ENCODE data around the gene ZNF366. TPM values are rescaled to one million over a fixed set of nuclear protein-coding genes. Genes with fewer than 3 reads are reported as not detected.

The ZNF366 gene
- total RNA-seq, 1 experiment from 2014 or later = 0.17 TPM

DNA sequence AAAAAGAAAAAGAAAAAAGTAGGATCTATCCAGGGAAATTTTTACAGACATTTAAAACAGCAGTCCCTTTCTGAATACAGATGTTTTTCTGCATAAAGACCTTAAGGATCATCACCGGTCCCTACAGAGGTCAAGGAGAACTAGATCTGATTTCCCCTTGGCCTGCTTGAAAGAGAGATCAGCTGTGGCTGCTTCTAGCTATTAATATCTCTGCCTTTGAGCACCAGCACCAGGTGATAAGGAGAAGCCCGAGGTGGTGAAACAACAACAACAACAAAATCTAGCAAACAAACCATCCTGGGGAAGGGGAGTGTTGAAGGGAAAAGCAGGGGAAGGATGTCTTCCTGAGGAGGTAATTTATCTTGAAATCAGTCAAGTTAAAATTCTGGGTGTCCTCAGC is 42.1 kb downstream of the ZNF366 start:
- H3K4me1 ChIP-seq (replicated peaks; ENCODE audit: insufficient read depth) = peaks cover 51% of the 10 kb centered on the region
- ChIA-PET POLR2A (ENCODE audit: unreplicated experiment) (no interaction called here), CTCF (no interaction called here)
- H3K4me3 ChIP-seq = no peak overlapping the region
- no peaks in the 10 kb centered on the region for H3K79me2 ChIP-seq (ENCODE audit: low read depth)
- no peak for DNase-seq
- H3K9me2 ChIP-seq (ENCODE audit: insufficient read depth) = no peaks in the 10 kb centered on the region
- no peaks in the 10 kb centered on the region for H3K27me3 ChIP-seq (ENCODE audit: insufficient read depth, low read depth)
- no peak for TF ChIP-seq EZH2 (IDR thresholded peaks at IDR 0.05; ENCODE audit: low read depth)
- BruUV-seq (replicated peaks) = no TSS peak
- peaks cover 33% of the 10 kb centered on the region for H3F3A ChIP-seq (ENCODE audit: insufficient read depth, low read depth)
- H3K36me3 ChIP-seq (ENCODE audit: low read depth) = no peaks in the 10 kb centered on the region
- intact Hi-C loops (cut with micrococcal nuclease; ENCODE audit: unreplicated experiment) = no loop called here
- H4K20me1 ChIP-seq (ENCODE audit: insufficient read depth) = no peaks in the 10 kb centered on the region
- H3K9me3 ChIP-seq (ENCODE audit: insufficient read depth, low read depth) = no peaks in the 10 kb centered on the region
- 0 out of 2 replicates have a peak overlapping the region, but pooled peaks have one; percentile 12 for H2AFZ ChIP-seq
- H3K4me2 ChIP-seq = no peak overlapping the region
- H3K27ac ChIP-seq = 0 out of 2 replicates have a peak overlapping the region, but pooled peaks have one; percentile 99

DNA sequence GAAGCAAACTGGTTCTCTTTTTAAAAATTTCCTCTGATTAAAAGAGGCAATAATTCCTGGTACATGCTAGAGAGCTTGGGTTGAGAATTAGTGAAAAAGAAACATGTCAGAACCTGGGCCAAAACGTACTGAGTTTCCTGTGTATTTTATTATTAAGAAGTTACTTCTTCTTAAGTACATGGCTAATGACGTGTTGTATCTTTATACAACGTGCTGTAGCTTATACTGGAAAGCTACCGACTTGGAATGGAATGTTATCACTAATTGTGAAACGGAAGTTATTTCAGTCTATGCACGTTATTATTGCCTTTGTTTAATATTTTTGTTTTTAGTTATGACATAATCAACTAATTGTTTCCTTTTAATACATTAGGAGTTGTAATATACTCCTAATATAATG is 43.1 kb downstream of the ZNF366 start:
- peaks cover 32% of the 10 kb centered on the region for H3F3A ChIP-seq (ENCODE audit: insufficient read depth, low read depth)
- H3K27me3 ChIP-seq (ENCODE audit: insufficient read depth, low read depth) = no peaks in the 10 kb centered on the region
- ChIA-PET POLR2A (ENCODE audit: unreplicated experiment) (no interaction called here), CTCF (interaction anchor here (0.6 kb wide), 1 partner anchor 110 kb away, joined by 3 read pairs; no protein-coding TSS in a partner anchor)
- no peak overlapping the region for H3K4me3 ChIP-seq
- H2AFZ ChIP-seq = no peak overlapping the region
- no peaks in the 10 kb centered on the region for H3K9me3 ChIP-seq (ENCODE audit: insufficient read depth, low read depth)
- no TSS peak for BruUV-seq (replicated peaks)
- H3K36me3 ChIP-seq (ENCODE audit: low read depth) = no peaks in the 10 kb centered on the region
- H3K9me2 ChIP-seq (ENCODE audit: insufficient read depth) = no peaks in the 10 kb centered on the region
- intact Hi-C loops (cut with micrococcal nuclease; ENCODE audit: unreplicated experiment) = no loop called here
- H3K4me1 ChIP-seq (replicated peaks; ENCODE audit: insufficient read depth) = peaks cover 41% of the 10 kb centered on the region
- no peaks in the 10 kb centered on the region for H3K79me2 ChIP-seq (ENCODE audit: low read depth)
- DNase-seq = no peak
- no peak overlapping the region for H3K27ac ChIP-seq
- H3K4me2 ChIP-seq = no peak overlapping the region
- no peaks in the 10 kb centered on the region for H4K20me1 ChIP-seq (ENCODE audit: insufficient read depth)
- TF ChIP-seq EZH2 (IDR thresholded peaks at IDR 0.05; ENCODE audit: low read depth) = no peak
- TF ChIP-seq, protein P1, sequence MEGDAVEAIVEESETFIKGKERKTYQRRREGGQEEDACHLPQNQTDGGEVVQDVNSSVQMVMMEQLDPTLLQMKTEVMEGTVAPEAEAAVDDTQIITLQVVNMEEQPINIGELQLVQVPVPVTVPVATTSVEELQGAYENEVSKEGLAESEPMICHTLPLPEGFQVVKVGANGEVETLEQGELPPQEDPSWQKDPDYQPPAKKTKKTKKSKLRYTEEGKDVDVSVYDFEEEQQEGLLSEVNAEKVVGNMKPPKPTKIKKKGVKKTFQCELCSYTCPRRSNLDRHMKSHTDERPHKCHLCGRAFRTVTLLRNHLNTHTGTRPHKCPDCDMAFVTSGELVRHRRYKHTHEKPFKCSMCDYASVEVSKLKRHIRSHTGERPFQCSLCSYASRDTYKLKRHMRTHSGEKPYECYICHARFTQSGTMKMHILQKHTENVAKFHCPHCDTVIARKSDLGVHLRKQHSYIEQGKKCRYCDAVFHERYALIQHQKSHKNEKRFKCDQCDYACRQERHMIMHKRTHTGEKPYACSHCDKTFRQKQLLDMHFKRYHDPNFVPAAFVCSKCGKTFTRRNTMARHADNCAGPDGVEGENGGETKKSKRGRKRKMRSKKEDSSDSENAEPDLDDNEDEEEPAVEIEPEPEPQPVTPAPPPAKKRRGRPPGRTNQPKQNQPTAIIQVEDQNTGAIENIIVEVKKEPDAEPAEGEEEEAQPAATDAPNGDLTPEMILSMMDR (conservative IDR thresholded peaks at IDR 0.05) = no peak

DNA sequence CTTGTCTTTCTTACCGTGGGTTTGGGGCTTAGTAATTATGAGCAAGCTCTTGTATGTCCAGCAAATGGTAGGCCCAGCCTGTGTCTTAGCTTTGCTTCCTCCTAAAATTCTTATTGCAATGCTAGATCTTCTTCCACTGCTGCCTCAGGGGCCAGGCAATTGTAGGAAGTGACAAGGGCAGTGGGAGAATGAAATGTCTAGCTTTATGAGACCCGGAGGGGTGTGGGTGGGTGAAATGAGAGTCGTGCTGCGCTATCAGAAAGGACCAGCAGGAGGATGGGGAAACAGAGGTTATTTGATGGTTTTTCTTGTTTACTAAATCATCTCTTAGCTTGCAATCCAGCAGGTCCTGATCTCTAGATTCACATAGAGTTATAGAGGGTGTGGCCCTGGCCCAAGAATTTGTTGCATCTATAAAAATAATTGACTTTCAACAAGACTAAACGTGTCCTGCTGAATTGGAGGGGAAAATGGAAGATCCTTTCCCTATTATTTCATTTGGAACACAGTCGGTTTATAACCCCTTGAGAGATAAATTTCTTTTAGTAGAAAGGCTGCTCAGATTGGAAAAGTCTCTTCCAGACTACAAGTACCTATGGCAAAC is 43.7 kb downstream of the ZNF366 start:
- no peaks in the 10 kb centered on the region for H3K79me2 ChIP-seq (ENCODE audit: low read depth)
- no peaks in the 10 kb centered on the region for H3K9me2 ChIP-seq (ENCODE audit: insufficient read depth)
- no peaks in the 10 kb centered on the region for H3K36me3 ChIP-seq (ENCODE audit: low read depth)
- H3K27me3 ChIP-seq (ENCODE audit: insufficient read depth, low read depth) = no peaks in the 10 kb centered on the region
- intact Hi-C loops (cut with micrococcal nuclease; ENCODE audit: unreplicated experiment) = no loop called here
- peaks cover 28% of the 10 kb centered on the region for H3F3A ChIP-seq (ENCODE audit: insufficient read depth, low read depth)
- H3K4me1 ChIP-seq (replicated peaks; ENCODE audit: insufficient read depth) = peaks cover 36% of the 10 kb centered on the region
- H3K27ac ChIP-seq = no peak overlapping the region
- no peak for DNase-seq
- H2AFZ ChIP-seq = no peak overlapping the region
- ChIA-PET CTCF (interaction anchor here (0.6 kb wide), 1 partner anchor 110 kb away, joined by 3 read pairs; no protein-coding TSS in a partner anchor), POLR2A (ENCODE audit: unreplicated experiment) (interaction anchor here (0.6 kb wide), 1 partner anchor 48 kb away, joined by 6 read pairs; no protein-coding TSS in a partner anchor)
- H3K4me3 ChIP-seq = no peak overlapping the region
- no peaks in the 10 kb centered on the region for H3K9me3 ChIP-seq (ENCODE audit: insufficient read depth, low read depth)
- no peaks in the 10 kb centered on the region for H4K20me1 ChIP-seq (ENCODE audit: insufficient read depth)
- H3K4me2 ChIP-seq = no peak overlapping the region
- TF ChIP-seq, protein P1 (conservative IDR thresholded peaks at IDR 0.05) = no peak
- no peak for TF ChIP-seq EZH2 (IDR thresholded peaks at IDR 0.05; ENCODE audit: low read depth)
- BruUV-seq (replicated peaks) = no TSS peak
